Lower leg skin (tissue), 3 donors: ENCODE results near the gene WDR33.

Source experiments
- POLR2A ChIP-seq, 2 donors: fragments of 450-650 bp; IDR thresholded peaks; one replicate each; pipeline ENCODE4 v1.6.1; 2016 to 2017; ENCODE audit warnings: antibody characterized with exemption in 2 of 2, mild to moderate bottlenecking in 1 of 2, moderate library complexity in 1 of 2
- TF ChIP-seq, protein P1 (sequence below), 3 donors: fragments of 450-650 bp; IDR thresholded peaks; one replicate each; pipeline ENCODE4 v1.5.1; 2016; ENCODE audit warnings: antibody characterized with exemption in 3 of 3, mild to moderate bottlenecking in 3 of 3, moderate library complexity in 2 of 3

DNA sequence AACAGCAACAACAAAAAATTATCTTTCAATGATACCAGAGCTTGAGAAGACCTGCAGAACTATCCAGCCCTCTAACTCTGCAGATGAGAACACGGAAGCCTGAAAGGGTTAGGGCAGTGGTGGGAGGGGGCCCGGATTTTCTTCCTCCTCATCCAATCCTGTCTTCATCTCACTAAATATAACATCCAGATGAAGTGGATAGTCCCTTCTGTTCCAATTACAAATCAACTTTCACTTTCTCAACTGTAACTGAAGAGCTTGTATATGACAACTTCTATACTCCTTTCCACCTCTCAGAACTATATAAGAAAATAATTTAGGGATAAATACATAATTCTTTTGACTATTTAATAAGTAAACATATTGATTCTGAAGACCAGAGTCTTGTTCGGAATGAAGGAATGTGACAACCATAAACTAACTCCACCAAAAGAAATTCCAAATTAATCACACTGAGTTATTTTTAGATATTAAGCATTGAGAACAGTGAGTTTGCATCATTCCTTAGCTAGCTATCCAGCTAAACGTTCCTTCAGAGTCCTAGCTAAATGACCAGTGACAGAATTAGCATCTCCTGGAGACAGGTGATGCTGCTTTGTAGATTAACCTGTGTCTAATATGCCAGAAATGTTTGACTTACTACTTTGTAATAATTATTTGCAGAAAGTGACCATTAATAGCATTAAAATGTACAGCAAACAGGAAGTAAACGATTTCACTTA, 77.0 kb downstream of the WDR33 start:
- TF ChIP-seq, protein P1, sequence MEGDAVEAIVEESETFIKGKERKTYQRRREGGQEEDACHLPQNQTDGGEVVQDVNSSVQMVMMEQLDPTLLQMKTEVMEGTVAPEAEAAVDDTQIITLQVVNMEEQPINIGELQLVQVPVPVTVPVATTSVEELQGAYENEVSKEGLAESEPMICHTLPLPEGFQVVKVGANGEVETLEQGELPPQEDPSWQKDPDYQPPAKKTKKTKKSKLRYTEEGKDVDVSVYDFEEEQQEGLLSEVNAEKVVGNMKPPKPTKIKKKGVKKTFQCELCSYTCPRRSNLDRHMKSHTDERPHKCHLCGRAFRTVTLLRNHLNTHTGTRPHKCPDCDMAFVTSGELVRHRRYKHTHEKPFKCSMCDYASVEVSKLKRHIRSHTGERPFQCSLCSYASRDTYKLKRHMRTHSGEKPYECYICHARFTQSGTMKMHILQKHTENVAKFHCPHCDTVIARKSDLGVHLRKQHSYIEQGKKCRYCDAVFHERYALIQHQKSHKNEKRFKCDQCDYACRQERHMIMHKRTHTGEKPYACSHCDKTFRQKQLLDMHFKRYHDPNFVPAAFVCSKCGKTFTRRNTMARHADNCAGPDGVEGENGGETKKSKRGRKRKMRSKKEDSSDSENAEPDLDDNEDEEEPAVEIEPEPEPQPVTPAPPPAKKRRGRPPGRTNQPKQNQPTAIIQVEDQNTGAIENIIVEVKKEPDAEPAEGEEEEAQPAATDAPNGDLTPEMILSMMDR (IDR thresholded peaks at IDR 0.05) = no peak
- TF ChIP-seq POLR2A (IDR thresholded peaks at IDR 0.05) = no peak
